ENCODE data around the gene TMEM150A. TPM values are rescaled to one million over a fixed set of nuclear protein-coding genes. Genes with fewer than 3 reads are reported as not detected.
"Not testable (repeated sequence)": the region's sequence is repeated elsewhere in the genome, so short reads cannot be mapped to it uniquely, and the experiment has no call there.

The TMEM150A gene
- total RNA-seq, 1 donor from 2014 or later = 6.5 TPM

DNA sequence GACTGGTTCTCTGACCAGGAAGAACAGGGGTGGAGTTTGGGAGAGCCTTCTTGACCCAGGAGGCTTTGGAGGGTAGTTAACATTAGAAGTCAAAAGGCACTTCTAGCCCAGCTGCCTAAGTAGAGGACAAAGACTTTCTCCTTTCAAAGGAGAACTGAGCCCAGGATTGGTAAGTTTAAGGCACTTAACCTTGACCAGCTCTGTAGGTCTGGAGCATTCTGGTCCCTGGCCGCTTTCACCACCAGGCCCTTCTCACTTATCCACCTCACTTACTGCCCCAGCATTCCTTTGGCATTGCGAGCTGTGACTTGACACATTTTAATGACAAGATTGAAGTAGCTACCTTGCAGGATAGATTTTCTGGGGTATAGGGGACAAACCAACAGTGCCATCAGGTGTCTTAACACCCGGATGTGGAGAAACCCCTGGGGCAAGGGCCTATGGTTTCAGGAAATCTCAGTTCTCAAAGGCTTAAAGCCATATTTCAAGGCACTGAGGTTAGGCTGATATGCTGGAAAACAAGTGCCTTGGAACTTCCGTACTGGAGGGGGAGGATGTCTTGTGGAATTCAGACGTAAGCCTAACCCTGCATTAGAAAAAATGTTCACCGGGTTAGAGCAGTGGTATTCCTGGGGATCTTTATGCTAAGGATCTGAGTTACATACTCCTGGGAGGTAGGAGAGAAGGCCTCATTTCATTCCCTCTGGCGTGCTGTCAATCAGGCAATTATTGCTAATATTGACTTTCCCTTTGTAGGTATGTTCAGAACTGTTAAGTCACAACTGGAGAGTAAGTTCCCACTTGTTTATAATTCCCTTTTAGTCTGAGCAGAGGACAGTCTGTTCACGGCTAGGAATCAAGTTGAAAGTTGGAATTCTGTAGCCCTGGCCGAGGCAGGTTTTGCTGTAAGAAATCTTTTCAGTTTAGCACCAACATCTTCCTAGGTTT, 5.0 kb upstream of the TMEM150A start:
- no peak overlapping the region for H3K27ac Mint-ChIP-seq
- DNase-seq (ENCODE audit: low spot score) = no peak
- peaks cover 32% of the 10 kb centered on the region for H3K36me3 Mint-ChIP-seq (ENCODE audit: low read depth)
- no peaks in the 10 kb centered on the region for H3K27me3 Mint-ChIP-seq (ENCODE audit: low read depth)
- no peak overlapping the region for H3K4me3 Mint-ChIP-seq (ENCODE audit: low read depth)
- H3K4me1 Mint-ChIP-seq (ENCODE audit: low read depth) = peaks cover 11% of the 10 kb centered on the region
- H3K9me3 Mint-ChIP-seq = no peaks in the 10 kb centered on the region
- intact Hi-C loops (cut with micrococcal nuclease) = no loop called here

DNA sequence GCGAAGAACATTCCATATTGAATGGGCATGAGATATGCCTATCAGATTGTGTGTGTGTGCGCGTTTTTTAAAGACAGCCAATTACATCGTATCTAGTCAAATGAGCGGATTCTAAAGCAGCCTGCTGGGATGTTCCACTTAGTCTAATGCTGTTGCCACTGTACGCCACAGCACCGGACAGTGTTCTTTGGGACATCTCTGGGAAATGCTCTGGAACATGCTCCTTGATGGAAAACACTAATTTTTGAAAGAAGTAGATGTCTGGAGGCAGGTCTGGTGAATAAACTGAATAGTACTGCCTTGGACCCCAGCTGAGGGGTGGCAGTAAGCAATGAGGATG, 3.6 kb upstream of the TMEM150A start:
- no peaks in the 10 kb centered on the region for H3K9me3 Mint-ChIP-seq
- H3K4me1 Mint-ChIP-seq (ENCODE audit: low read depth) = peaks cover 14% of the 10 kb centered on the region
- H3K27ac Mint-ChIP-seq = no peak overlapping the region
- DNase-seq (ENCODE audit: low spot score) = no peak
- intact Hi-C loops (cut with micrococcal nuclease) = no loop called here
- no peaks in the 10 kb centered on the region for H3K27me3 Mint-ChIP-seq (ENCODE audit: low read depth)
- peaks cover 28% of the 10 kb centered on the region for H3K36me3 Mint-ChIP-seq (ENCODE audit: low read depth)
- H3K4me3 Mint-ChIP-seq (ENCODE audit: low read depth) = no peak overlapping the region

DNA sequence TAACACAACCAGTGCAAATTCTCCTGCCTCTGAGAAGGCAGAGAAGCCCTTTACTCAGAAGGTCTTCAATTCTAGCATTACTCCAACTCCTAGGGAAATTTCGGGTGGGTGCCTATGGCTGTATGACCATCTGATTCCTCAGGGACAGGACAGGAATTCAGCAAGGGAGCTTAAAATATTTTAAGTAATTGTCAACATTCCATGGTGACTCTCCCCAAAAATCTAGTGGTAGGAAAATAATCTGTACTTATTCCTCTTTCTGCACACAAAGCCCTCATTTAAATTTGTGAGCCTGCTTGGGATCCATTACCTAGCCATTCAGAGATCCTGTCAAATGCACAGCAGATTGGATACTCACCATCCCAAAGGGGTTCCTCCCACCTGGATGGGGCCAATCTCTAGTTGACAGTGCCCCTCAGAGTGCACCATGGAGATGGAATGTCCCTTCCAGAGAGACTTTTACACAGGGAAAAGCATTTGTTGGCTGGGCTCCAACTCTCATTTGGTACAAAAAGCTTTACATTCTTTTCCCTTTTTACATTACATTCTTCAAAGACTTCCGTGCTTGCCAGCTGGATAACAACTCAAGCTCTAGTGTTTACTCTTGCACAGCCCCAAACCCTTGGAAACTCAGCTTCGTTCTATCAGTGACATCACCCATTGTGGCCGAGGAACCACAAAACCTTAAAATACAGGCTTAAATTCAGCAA, 3.1 kb upstream of the TMEM150A start:
- peaks cover 28% of the 10 kb centered on the region for H3K36me3 Mint-ChIP-seq (ENCODE audit: low read depth)
- peaks cover 14% of the 10 kb centered on the region for H3K4me1 Mint-ChIP-seq (ENCODE audit: low read depth)
- H3K27me3 Mint-ChIP-seq (ENCODE audit: low read depth) = no peaks in the 10 kb centered on the region
- no peak overlapping the region for H3K27ac Mint-ChIP-seq
- H3K9me3 Mint-ChIP-seq = no peaks in the 10 kb centered on the region
- no peak overlapping the region for H3K4me3 Mint-ChIP-seq (ENCODE audit: low read depth)
- intact Hi-C loops (cut with micrococcal nuclease) = no loop called here
- DNase-seq (ENCODE audit: low spot score) = no peak

DNA sequence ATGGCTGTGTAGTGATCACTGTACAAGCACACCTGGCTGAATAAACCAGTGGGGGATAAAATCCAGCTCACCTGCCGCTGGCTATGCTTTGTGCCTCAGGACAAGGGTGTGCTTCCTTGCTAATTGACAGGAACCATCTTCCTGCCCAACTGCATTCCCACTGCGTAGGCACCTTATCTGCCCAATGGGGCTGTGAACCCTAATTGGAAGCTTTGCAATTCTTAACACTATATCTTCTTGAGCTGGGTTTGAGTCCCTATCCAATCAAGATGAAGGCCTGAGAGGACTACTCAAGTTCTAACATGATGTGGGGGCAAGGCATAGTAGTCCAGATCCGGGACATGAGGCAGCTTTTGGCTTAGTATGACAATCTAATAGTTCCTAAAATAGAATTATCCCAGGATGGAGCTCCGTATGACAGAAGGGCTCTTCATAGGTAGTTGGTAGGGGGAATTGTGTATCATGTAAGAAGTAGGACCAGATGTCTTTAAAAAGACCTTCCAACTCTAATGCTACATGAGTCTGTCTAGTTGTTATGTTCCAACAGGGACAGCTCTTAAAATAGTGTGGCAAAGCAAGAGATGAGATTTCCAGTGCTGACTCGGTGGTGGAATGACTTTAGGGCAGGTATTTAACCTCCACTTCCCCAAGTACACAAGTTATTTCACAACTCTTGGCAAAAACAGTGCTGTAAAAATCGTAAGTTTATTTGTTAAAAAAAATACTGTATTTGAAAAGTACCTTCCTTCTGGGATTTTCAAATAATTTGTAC, 2.3 kb upstream of the TMEM150A start:
- Mint-ChIP-seq H3K27me3 (ENCODE audit: low read depth) (no peaks in the 10 kb centered on the region), H3K4me1 (ENCODE audit: low read depth) (peaks cover 12% of the 10 kb centered on the region), H3K9me3 (no peaks in the 10 kb centered on the region), H3K4me3 (ENCODE audit: low read depth) (no peak overlapping the region), H3K36me3 (ENCODE audit: low read depth) (peaks cover 24% of the 10 kb centered on the region), H3K27ac (no peak overlapping the region)
- no peak for DNase-seq (ENCODE audit: low spot score)
- intact Hi-C loops (cut with micrococcal nuclease) = loop anchor here (5.0 kb wide), 1 partner anchor 67 kb away; the partner anchor contains the start of gene MAT2A

- H3K4me3 Mint-ChIP-seq (ENCODE audit: low read depth) = not testable (repeated sequence)
These were observed 1.6 kb upstream of the TMEM150A start for GRCh38 chr2:85604133-85604444.

DNA sequence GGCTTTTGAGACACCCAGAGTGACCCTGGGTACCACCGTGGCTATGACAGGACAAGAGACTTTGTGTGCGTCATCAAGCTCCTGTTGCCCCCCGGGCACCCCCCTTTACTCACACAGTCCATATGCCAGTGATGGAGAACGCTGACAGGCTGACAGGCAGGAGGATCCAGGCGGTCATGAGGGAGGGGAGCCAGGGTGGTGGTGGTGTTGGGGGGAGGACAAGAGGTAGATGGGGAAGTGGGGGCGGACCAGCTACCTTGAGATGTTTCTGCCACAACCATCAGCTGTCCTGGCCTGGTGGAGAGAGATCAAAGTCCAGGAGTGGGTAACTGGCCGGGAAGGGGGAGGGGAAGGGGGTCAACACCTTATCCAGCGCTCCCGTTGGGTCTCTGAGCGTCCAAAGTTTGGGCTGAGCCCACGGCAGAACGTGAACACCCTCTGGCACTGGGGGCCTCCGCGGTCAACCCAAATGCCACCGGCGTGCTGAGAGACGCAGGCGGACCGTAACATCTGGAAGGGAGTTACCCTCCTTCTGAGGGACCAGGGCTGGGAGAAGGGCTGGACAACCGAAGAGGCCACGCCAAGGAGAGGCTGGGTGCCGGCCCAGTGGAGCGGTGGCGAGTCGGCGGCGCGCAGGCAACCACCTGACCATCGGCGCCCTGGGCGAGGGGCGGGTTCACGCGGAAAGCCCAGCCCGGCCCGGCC, 575 bp downstream of the TMEM150A start:
- DNase-seq (ENCODE audit: low spot score) = no peak
- no peaks in the 10 kb centered on the region for H3K27me3 Mint-ChIP-seq (ENCODE audit: low read depth)
- no peaks in the 10 kb centered on the region for H3K9me3 Mint-ChIP-seq
- peaks cover 12% of the 10 kb centered on the region for H3K4me1 Mint-ChIP-seq (ENCODE audit: low read depth)
- H3K27ac Mint-ChIP-seq = peak overlapping the region; percentile 33
- peaks cover 18% of the 10 kb centered on the region for H3K36me3 Mint-ChIP-seq (ENCODE audit: low read depth)
- peak overlapping the region; percentile 76 for H3K4me3 Mint-ChIP-seq (ENCODE audit: low read depth)
- intact Hi-C loops (cut with micrococcal nuclease) = loop anchor here (1.0 to 5.0 kb wide), 4 partner anchors 9 to 65 kb away; partner anchors contain the start of genes GGCX, MAT2A and USP39

More at GRCh38 chr2:85604133-85604444, 1.6 kb upstream of the TMEM150A start:
- not testable (repeated sequence) for H3K9me3 Mint-ChIP-seq; DNase-seq (ENCODE audit: low spot score); H3K27me3 Mint-ChIP-seq (ENCODE audit: low read depth); H3K27ac Mint-ChIP-seq
- Mint-ChIP-seq H3K36me3 (ENCODE audit: low read depth) (peaks cover 24% of the 10 kb centered on the region), H3K4me1 (ENCODE audit: low read depth) (peaks cover 12% of the 10 kb centered on the region)
- intact Hi-C loops (cut with micrococcal nuclease) = loop anchor here (5.0 kb wide), 1 partner anchor 67 kb away; the partner anchor contains the start of gene MAT2A

GRCh38 chr2:85600951-85601770, 1.3 kb downstream of the TMEM150A start:
- no peak for DNase-seq (ENCODE audit: low spot score)
- H3K27me3 Mint-ChIP-seq (ENCODE audit: low read depth) = no peaks in the 10 kb centered on the region
- H3K4me3 Mint-ChIP-seq (ENCODE audit: low read depth) = peak overlapping the region; percentile 76
- peaks cover 15% of the 10 kb centered on the region for H3K4me1 Mint-ChIP-seq (ENCODE audit: low read depth)
- no peak overlapping the region for H3K27ac Mint-ChIP-seq
- intact Hi-C loops (cut with micrococcal nuclease) = loop anchor here (5.0 kb wide), 1 partner anchor 64 kb away; the partner anchor contains the start of gene MAT2A
- H3K36me3 Mint-ChIP-seq (ENCODE audit: low read depth) = peaks cover 21% of the 10 kb centered on the region
- H3K9me3 Mint-ChIP-seq = no peaks in the 10 kb centered on the region

DNA sequence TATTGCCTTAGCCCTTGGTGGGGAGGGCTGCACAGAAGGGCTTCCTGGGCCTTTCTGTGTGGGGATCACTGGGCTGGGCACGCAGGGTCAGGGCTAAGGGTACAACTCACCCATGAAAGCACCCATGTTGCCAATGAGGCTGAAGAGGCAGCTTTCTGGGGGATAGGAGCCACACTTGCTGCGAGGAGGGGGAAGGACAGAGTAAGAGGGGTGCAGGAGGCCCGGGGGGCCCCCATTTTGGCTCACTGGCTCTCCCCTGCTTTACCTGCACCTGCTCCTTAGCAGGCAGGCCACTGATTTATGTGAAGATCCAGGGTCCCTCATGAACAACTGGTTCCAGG, 2.3 kb downstream of the TMEM150A start:
- no peak overlapping the region for H3K27ac Mint-ChIP-seq
- H3K9me3 Mint-ChIP-seq = no peaks in the 10 kb centered on the region
- H3K4me1 Mint-ChIP-seq (ENCODE audit: low read depth) = peaks cover 18% of the 10 kb centered on the region
- H3K4me3 Mint-ChIP-seq (ENCODE audit: low read depth) = no peak overlapping the region
- H3K36me3 Mint-ChIP-seq (ENCODE audit: low read depth) = peaks cover 29% of the 10 kb centered on the region
- DNase-seq (ENCODE audit: low spot score) = no peak
- H3K27me3 Mint-ChIP-seq (ENCODE audit: low read depth) = no peaks in the 10 kb centered on the region
- intact Hi-C loops (cut with micrococcal nuclease) = loop anchor here (5.0 kb wide), 1 partner anchor 63 kb away; the partner anchor contains the start of gene MAT2A

- Mint-ChIP-seq H3K27ac (no peak overlapping the region), H3K4me1 (ENCODE audit: low read depth) (peaks cover 20% of the 10 kb centered on the region), H3K4me3 (ENCODE audit: low read depth) (no peak overlapping the region), H3K9me3 (no peaks in the 10 kb centered on the region), H3K27me3 (ENCODE audit: low read depth) (no peaks in the 10 kb centered on the region), H3K36me3 (ENCODE audit: low read depth) (peaks cover 31% of the 10 kb centered on the region)
- intact Hi-C loops (cut with micrococcal nuclease) = loop anchor here (5.0 kb wide), 2 partner anchors 62 to 182 kb away; partner anchors contain the start of genes MAT2A and SH2D6
- DNase-seq (ENCODE audit: low spot score) = no peak
These were observed 2.8 kb downstream of the TMEM150A start for GRCh38 chr2:85599468-85600234.

- Mint-ChIP-seq H3K9me3 (no peaks in the 10 kb centered on the region), H3K4me1 (ENCODE audit: low read depth) (peaks cover 25% of the 10 kb centered on the region), H3K27me3 (ENCODE audit: low read depth) (no peaks in the 10 kb centered on the region), H3K36me3 (ENCODE audit: low read depth) (peaks cover 31% of the 10 kb centered on the region), H3K4me3 (ENCODE audit: low read depth) (no peak overlapping the region), H3K27ac (no peak overlapping the region)
- intact Hi-C loops (cut with micrococcal nuclease) = loop anchor here (5.0 kb wide), 1 partner anchor 181 kb away; the partner anchor contains the start of gene SH2D6
- no peak for DNase-seq (ENCODE audit: low spot score)
These were observed 3.7 kb downstream of the TMEM150A start for GRCh38 chr2:85598594-85599340.
